ENCODE measurements around the gene KLF13. TPM values are rescaled to one million over a fixed set of nuclear protein-coding genes. Genes with fewer than 3 reads are reported as not detected.

Gene KLF13
- polyA plus RNA-seq, 1 donor (not counting 4 experiments of a cell fraction or from before 2014, with no cell fraction given), result 66.7 TPM

DNA sequence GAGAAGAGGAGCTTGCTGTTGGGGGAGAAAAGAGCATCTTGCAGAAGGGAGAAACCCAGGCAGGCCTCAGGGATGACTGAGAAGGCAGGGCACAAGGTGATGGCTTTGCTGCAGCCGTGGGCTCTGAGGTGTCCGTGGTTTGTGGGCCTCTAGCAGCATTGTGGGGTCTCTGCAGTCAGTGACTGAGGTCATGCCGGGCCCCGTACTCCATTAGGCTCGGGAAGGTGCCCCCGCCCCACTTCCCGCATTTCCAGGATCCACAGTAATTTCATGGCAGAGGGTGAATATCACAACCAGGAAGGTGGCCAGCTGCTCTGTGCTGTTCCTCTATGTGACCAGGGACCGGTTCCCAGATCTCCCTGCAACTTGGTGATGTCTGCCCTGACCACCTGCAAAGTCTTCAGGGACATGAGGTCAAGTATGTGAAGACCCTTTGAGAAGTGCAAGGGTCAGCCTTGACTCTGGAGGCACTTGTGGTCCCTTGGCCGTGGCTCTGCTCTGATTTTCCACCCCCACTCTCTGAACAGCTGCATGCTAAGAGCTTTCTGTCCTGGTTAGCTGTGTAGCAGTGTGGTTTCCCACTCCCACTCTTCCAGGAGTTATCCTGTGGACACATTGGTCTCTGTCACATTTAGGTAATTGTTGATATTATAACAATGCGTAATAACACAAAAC, 3.6 kb downstream of the KLF13 start:
- dilution Hi-C loops (cut with MboI; ENCODE audit: extremely low pct_ligation_motif_present, low sequenced_read_pairs), result no loop called here
- H2AFZ ChIP-seq (ENCODE audit: control insufficient read depth, low read length), result no peak overlapping the region
- H3K4me3 ChIP-seq (ENCODE audit: control insufficient read depth in 2 of 3, extremely low read depth in 1 of 3, insufficient read depth in 2 of 3, low read depth in 1 of 3, low read length in 3 of 3), result peak overlapping the region in 2 of 3 experiments; percentile 61 to 93
- no peak for DNase-seq (ENCODE audit: low read depth, low spot score)
- peak overlapping the region; percentile 80 for H3K9ac ChIP-seq (ENCODE audit: control insufficient read depth, extremely low read depth, insufficient read depth, low read length)
- peaks cover 67% of the 10 kb centered on the region for H3K79me2 ChIP-seq (ENCODE audit: control insufficient read depth, insufficient read depth, low read length)
- H3K9me1 ChIP-seq (ENCODE audit: control insufficient read depth, extremely low read depth, insufficient read depth, low read length), result peaks cover 4% of the 10 kb centered on the region
- H3K36me3 ChIP-seq (ENCODE audit: control insufficient read depth in 2 of 2, extremely low read depth in 1 of 2, insufficient read depth in 2 of 2, low read length in 2 of 2), result peaks cover 1 to 13% of the 10 kb centered on the region in 2 experiments
- H3K27ac ChIP-seq (ENCODE audit: control insufficient read depth, insufficient read depth, low read length), result no peak overlapping the region
- H3K27me3 ChIP-seq (ENCODE audit: control insufficient read depth, extremely low read depth, insufficient read depth, low read length), result no peaks in the 10 kb centered on the region
- no peaks in the 10 kb centered on the region for H3K9me3 ChIP-seq (ENCODE audit: control insufficient read depth, low read depth, low read length)
- no peak for FAIRE-seq
- TF ChIP-seq EZH2 (IDR thresholded peaks at IDR 0.05; ENCODE audit: low read length), result no peak
- TF ChIP-seq, protein P1, sequence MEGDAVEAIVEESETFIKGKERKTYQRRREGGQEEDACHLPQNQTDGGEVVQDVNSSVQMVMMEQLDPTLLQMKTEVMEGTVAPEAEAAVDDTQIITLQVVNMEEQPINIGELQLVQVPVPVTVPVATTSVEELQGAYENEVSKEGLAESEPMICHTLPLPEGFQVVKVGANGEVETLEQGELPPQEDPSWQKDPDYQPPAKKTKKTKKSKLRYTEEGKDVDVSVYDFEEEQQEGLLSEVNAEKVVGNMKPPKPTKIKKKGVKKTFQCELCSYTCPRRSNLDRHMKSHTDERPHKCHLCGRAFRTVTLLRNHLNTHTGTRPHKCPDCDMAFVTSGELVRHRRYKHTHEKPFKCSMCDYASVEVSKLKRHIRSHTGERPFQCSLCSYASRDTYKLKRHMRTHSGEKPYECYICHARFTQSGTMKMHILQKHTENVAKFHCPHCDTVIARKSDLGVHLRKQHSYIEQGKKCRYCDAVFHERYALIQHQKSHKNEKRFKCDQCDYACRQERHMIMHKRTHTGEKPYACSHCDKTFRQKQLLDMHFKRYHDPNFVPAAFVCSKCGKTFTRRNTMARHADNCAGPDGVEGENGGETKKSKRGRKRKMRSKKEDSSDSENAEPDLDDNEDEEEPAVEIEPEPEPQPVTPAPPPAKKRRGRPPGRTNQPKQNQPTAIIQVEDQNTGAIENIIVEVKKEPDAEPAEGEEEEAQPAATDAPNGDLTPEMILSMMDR (optimal IDR thresholded peaks at IDR 0.05 in 1 of 3, IDR thresholded peaks at IDR 0.05 in 1 of 3, conservative IDR thresholded peaks at IDR 0.05 in 1 of 3; ENCODE audit: extremely low read depth in 1 of 3, insufficient read depth in 2 of 3, low read length in 3 of 3), result no peak
- peaks cover 26% of the 10 kb centered on the region for H3K4me1 ChIP-seq (ENCODE audit: control insufficient read depth, extremely low read depth, insufficient read depth, low read length)
- peak overlapping the region; percentile 94 for H3K4me2 ChIP-seq (ENCODE audit: control insufficient read depth, extremely low read depth, insufficient read depth, low read depth, low read length)
- H4K20me1 ChIP-seq (ENCODE audit: control insufficient read depth, extremely low read depth, insufficient read depth, low read length), result peaks cover 31% of the 10 kb centered on the region

DNA sequence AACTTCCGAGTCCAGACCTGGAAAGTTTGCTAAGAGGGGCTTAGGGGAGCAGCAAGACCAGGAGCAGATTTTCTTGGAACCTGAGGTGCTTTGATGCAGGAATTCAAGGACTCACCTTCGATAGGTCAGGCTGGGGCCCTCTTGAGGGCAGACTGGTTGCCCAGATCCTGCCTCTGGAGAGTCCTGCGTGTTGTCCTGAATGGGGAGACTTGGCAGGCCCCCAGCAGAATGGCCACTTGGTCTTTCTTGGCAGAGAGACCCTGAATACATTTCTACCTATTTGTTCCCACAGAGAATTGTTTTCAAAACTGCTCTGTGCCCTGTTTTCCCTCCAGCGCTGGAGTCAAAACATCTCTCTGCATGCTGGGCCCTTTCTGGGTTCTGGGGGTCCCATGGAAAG, 4.2 kb downstream of the KLF13 start:
- no peak for TF ChIP-seq EZH2 (IDR thresholded peaks at IDR 0.05; ENCODE audit: low read length)
- TF ChIP-seq, protein P1 (optimal IDR thresholded peaks at IDR 0.05 in 1 of 3, IDR thresholded peaks at IDR 0.05 in 1 of 3, conservative IDR thresholded peaks at IDR 0.05 in 1 of 3; ENCODE audit: extremely low read depth in 1 of 3, insufficient read depth in 2 of 3, low read length in 3 of 3), result no peak
- no peaks in the 10 kb centered on the region for H3K9me3 ChIP-seq (ENCODE audit: control insufficient read depth, low read depth, low read length)
- peaks cover 4% of the 10 kb centered on the region for H3K9me1 ChIP-seq (ENCODE audit: control insufficient read depth, extremely low read depth, insufficient read depth, low read length)
- no peak for DNase-seq (ENCODE audit: low read depth, low spot score)
- no peak overlapping the region for H3K4me3 ChIP-seq (ENCODE audit: control insufficient read depth in 2 of 3, extremely low read depth in 1 of 3, insufficient read depth in 2 of 3, low read depth in 1 of 3, low read length in 3 of 3)
- no peak for FAIRE-seq
- H3K4me1 ChIP-seq (ENCODE audit: control insufficient read depth, extremely low read depth, insufficient read depth, low read length), result peaks cover 25% of the 10 kb centered on the region
- H3K4me2 ChIP-seq (ENCODE audit: control insufficient read depth, extremely low read depth, insufficient read depth, low read depth, low read length), result peak overlapping the region; percentile 6
- H3K79me2 ChIP-seq (ENCODE audit: control insufficient read depth, insufficient read depth, low read length), result peaks cover 72% of the 10 kb centered on the region
- no peak overlapping the region for H3K9ac ChIP-seq (ENCODE audit: control insufficient read depth, extremely low read depth, insufficient read depth, low read length)
- peaks cover 34% of the 10 kb centered on the region for H4K20me1 ChIP-seq (ENCODE audit: control insufficient read depth, extremely low read depth, insufficient read depth, low read length)
- H3K27ac ChIP-seq (ENCODE audit: control insufficient read depth, insufficient read depth, low read length), result no peak overlapping the region
- H2AFZ ChIP-seq (ENCODE audit: control insufficient read depth, low read length), result no peak overlapping the region
- peaks cover 1 to 16% of the 10 kb centered on the region in 2 experiments for H3K36me3 ChIP-seq (ENCODE audit: control insufficient read depth in 2 of 2, extremely low read depth in 1 of 2, insufficient read depth in 2 of 2, low read length in 2 of 2)
- dilution Hi-C loops (cut with MboI; ENCODE audit: extremely low pct_ligation_motif_present, low sequenced_read_pairs), result no loop called here
- no peaks in the 10 kb centered on the region for H3K27me3 ChIP-seq (ENCODE audit: control insufficient read depth, extremely low read depth, insufficient read depth, low read length)
